Stimulated activated naive CD8-positive, alpha-beta T cell treated with anti-CD3 and anti-CD28 coated beads, Interleukin-15, amount 100 ng/mL, for 72 hours (primary cell): ENCODE data around the gene RXFP4.
"Not testable (repeated sequence)": the region's sequence is repeated elsewhere in the genome, so short reads cannot be mapped to it uniquely, and the experiment has no call there.

Source experiments
- ATAC-seq: fragments of 150-1000 bp; cut with Tn5 transposase; 2 replicates; pipeline ENCODE4 v1.10.0; 2021; ENCODE audit warnings: mild to moderate bottlenecking, moderate library complexity
- DNase-seq, 2 donors: peaks; one replicate each; pipeline ENCODE4 v3.0.0; 2021 to 2022
- H3K27ac Mint-ChIP-seq, 2 donors: one replicate each; pipeline ENCODE4 v1.8.0; 2022; ENCODE audit warnings: mild to moderate bottlenecking in 2 of 2, mixed read lengths in 2 of 2, moderate library complexity in 2 of 2
- H3K27me3 Mint-ChIP-seq: one replicate; pipeline ENCODE4 v1.8.0; 2022; ENCODE audit warnings: mixed read lengths
- H3K4me1 Mint-ChIP-seq: one replicate; pipeline ENCODE4 v1.8.0; 2022; ENCODE audit warnings: mild to moderate bottlenecking, mixed read lengths
- H3K4me3 Mint-ChIP-seq, 2 donors: one replicate each; pipeline ENCODE4 v1.8.0; 2022; ENCODE audit warnings: mild to moderate bottlenecking in 2 of 2, mixed read lengths in 2 of 2, moderate library complexity in 1 of 2
- H3K9me3 Mint-ChIP-seq, 2 donors: one replicate each; pipeline ENCODE4 v1.8.0; 2022; ENCODE audit warnings: mixed read lengths in 2 of 2

The RXFP4 gene

GRCh38 chr1:155913969-155914757 is 27.3 kb upstream of the RXFP4 start:
- Mint-ChIP-seq H3K27ac (peak overlapping the region in 1 of 2 donors; percentile 78), H3K4me1 (peaks cover 27% of the 10 kb centered on the region)

DNA sequence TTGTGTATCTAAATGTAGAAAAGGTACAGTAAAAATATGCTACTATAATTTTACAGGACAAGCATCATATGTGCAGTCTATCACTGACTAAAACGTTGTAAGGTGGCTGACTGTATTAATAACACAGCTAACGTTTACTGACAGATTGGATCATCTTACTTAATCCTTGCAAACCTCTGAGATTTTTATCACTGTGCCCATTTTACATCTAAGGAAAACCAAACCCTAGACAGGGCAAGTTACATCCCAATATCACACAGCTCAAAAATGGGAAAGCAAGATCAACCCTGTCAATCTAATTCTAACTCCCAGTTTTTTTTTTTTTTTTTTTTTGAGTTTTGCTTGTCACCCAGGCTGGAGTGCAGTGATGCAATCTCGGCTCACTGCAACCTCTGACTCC is 22.8 kb upstream of the RXFP4 start:
- H3K9me3 Mint-ChIP-seq: no peaks in the 10 kb centered on the region
- DNase-seq (no peak), ATAC-seq (no peak)
- H3K4me3 Mint-ChIP-seq: no peak overlapping the region
- no peak overlapping the region for H3K27ac Mint-ChIP-seq
- no peaks in the 10 kb centered on the region for H3K4me1 Mint-ChIP-seq
- H3K27me3 Mint-ChIP-seq: no peaks in the 10 kb centered on the region

More at GRCh38 chr1:155913969-155914757, 27.3 kb upstream of the RXFP4 start:
- ATAC-seq (no peak), DNase-seq (no peak)
- no peak overlapping the region for H3K4me3 Mint-ChIP-seq
- H3K9me3 Mint-ChIP-seq: no peaks in the 10 kb centered on the region
- H3K27me3 Mint-ChIP-seq: no peaks in the 10 kb centered on the region

- ATAC-seq: no peak
- no peaks in the 10 kb centered on the region for H3K9me3 Mint-ChIP-seq
- H3K27ac Mint-ChIP-seq: no peak overlapping the region
- no peaks in the 10 kb centered on the region for H3K4me1 Mint-ChIP-seq
- no peak overlapping the region for H3K4me3 Mint-ChIP-seq
- DNase-seq: no peak
- H3K27me3 Mint-ChIP-seq: no peaks in the 10 kb centered on the region
These were observed 21.6 kb upstream of the RXFP4 start for GRCh38 chr1:155919801-155920200.

DNA sequence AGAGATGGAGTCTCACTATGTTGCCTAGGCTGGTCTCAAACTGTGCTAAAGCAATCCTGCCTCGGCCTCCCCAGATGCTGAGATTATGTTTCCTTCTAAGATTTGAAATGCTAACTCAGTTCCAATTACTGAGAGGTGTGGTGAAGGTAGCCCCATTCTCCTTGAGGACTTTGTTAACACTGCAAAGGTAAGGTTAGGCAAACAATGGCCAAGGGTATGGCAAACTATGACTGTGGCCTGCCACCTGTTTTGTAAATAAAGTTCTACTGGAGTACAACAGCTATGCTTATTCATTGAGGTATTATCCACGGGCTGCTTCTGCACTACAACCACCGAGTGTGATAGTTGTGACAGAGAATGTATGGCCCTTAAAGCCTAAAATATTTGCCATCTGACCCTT is 20.7 kb upstream of the RXFP4 start:
- Mint-ChIP-seq H3K4me1 (no peaks in the 10 kb centered on the region), H3K4me3 (no peak overlapping the region), H3K9me3 (no peaks in the 10 kb centered on the region), H3K27me3 (no peaks in the 10 kb centered on the region), H3K27ac (no peak overlapping the region)
- ATAC-seq (no peak), DNase-seq (no peak)

DNA sequence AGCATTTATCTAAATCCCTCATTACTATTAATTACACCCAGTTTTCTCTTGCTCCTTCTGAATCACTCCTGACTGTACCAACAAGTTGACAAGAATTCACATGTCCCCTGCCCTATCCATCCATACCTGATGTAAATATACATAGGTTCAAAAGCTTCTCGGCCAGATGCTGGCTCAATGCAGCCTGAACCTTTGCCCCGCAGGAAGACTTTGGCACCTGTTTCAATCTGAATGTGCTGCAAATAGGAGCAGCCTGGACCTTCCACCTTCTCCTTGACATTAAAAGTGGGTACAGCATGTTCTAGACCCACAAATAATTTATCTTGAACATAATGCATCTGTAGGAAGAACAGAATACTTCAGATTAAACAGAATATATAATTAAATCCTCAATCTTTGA is 15.9 kb upstream of the RXFP4 start:
- Mint-ChIP-seq H3K27me3 (no peaks in the 10 kb centered on the region), H3K9me3 (no peaks in the 10 kb centered on the region), H3K4me1 (peaks cover 13% of the 10 kb centered on the region), H3K4me3 (no peak overlapping the region), H3K27ac (peak overlapping the region in 1 of 2 donors; percentile 24)
- DNase-seq: no peak
- no peak for ATAC-seq

DNA sequence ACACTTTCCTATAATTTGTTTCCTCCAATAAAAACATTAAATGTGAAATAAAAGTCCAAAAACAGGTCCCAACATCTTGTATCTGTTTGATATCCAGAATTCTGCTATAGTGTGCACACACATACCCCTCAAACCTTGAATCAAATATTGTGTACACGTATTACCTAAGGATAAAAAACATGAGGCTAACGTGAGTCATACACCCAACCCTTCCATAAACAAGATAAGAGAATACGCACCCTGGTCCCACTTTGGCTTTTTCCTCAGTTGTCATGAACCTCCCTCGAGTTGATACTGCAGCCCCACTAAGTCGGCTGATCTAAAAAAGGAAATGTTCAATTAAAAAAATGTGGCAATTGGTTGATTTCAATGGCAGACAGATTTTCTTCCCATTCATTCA is 12.4 kb upstream of the RXFP4 start:
- no peak overlapping the region for H3K27ac Mint-ChIP-seq
- H3K9me3 Mint-ChIP-seq: no peaks in the 10 kb centered on the region
- no peak overlapping the region for H3K4me3 Mint-ChIP-seq
- peaks cover 35% of the 10 kb centered on the region for H3K4me1 Mint-ChIP-seq
- no peak for ATAC-seq
- no peak for DNase-seq
- no peaks in the 10 kb centered on the region for H3K27me3 Mint-ChIP-seq

- peak overlapping the region; percentile 37 to 84 for H3K4me3 Mint-ChIP-seq
These were observed 10.7 kb upstream of the RXFP4 start for GRCh38 chr1:155930725-155931124.

GRCh38 chr1:155931332-155932038 is 10.0 kb upstream of the RXFP4 start:
- H3K4me3 Mint-ChIP-seq: peak overlapping the region in 1 of 2 donors; percentile 84
- H3K9me3 Mint-ChIP-seq: no peaks in the 10 kb centered on the region
- peaks cover 40% of the 10 kb centered on the region for H3K4me1 Mint-ChIP-seq
- peak overlapping the region; percentile 82 to 88 for H3K27ac Mint-ChIP-seq
- DNase-seq: no peak
- no peaks in the 10 kb centered on the region for H3K27me3 Mint-ChIP-seq
- ATAC-seq: no peak

More at GRCh38 chr1:155930725-155931124, 10.7 kb upstream of the RXFP4 start:
- H3K9me3 Mint-ChIP-seq, H3K27ac Mint-ChIP-seq, ATAC-seq, DNase-seq, H3K27me3 Mint-ChIP-seq: not testable (repeated sequence)
- H3K4me1 Mint-ChIP-seq: peaks cover 35% of the 10 kb centered on the region

GRCh38 chr1:155932081-155932480 is 9.4 kb upstream of the RXFP4 start:
- Mint-ChIP-seq H3K4me1 (peaks cover 40% of the 10 kb centered on the region), H3K4me3 (peak overlapping the region in 1 of 2 donors; percentile 37), H3K27ac (no peak overlapping the region), H3K27me3 (no peaks in the 10 kb centered on the region), H3K9me3 (no peaks in the 10 kb centered on the region)
- ATAC-seq (no peak), DNase-seq (no peak)

DNA sequence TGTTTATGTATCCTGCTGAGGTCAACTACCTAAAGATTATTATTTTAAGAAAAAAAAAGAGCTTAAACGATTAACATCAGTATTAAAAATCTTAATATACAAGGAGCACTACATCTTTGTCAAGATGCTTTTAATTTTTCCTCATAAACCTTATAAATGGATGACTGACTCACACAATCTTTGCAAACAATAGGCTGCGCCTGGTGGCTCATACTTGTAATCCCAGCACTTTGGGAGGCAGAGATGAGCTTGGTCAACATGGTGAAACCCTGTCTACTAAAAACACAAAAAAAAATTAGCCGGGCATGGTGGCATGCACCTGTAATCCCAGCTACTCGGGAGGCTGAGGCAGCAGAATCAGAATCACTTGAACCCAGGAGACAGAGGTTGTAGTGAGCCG is 9.0 kb upstream of the RXFP4 start:
- peak overlapping the region in 1 of 2 donors; percentile 37 for H3K4me3 Mint-ChIP-seq
- ATAC-seq (no peak), DNase-seq (no peak)
- H3K27ac Mint-ChIP-seq: peak overlapping the region in 1 of 2 donors; percentile 54
- no peaks in the 10 kb centered on the region for H3K9me3 Mint-ChIP-seq
- H3K4me1 Mint-ChIP-seq: peaks cover 40% of the 10 kb centered on the region
- H3K27me3 Mint-ChIP-seq: no peaks in the 10 kb centered on the region

DNA sequence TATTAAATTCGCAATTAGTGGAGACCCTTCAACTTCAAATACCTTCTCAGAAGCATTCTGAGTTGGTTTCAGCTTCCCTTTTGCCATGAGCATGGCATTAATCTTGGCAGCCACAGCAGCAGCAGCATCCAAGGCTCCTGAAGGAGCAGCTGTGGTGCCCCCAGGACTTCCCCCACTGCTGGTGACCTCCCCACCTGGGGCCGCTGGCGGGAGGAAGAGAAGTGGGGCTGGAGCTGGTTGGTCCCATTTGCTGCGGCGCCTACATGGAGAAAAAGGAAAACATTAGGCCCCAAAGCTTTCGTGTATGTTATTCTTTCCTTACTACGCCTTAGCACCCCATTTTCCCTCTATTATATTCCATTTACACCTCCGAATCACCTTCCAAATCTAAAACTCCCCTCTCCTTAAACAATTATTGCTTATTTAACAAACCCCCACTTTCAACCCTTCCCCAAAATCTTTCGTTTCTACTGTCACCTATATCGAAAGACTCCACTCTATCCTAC is 7.8 kb upstream of the RXFP4 start:
- H3K27ac Mint-ChIP-seq: no peak overlapping the region
- H3K4me3 Mint-ChIP-seq: no peak overlapping the region
- DNase-seq (no peak), ATAC-seq (no peak)
- H3K9me3 Mint-ChIP-seq: no peaks in the 10 kb centered on the region
- H3K27me3 Mint-ChIP-seq: no peaks in the 10 kb centered on the region
- H3K4me1 Mint-ChIP-seq: peaks cover 49% of the 10 kb centered on the region

GRCh38 chr1:155934097-155934935 is 7.1 kb upstream of the RXFP4 start, which contains the start of gene KHDC4:
Gene KHDC4, minus strand, starts transcription at chr1:155934413. Its CDS starts 40 bp downstream, at chr1:155934373.
- Mint-ChIP-seq H3K27ac (peak within 1 kb of the TSS in 1 of 2 donors; percentile 71), H3K27me3 (no peaks in the 10 kb centered on the region), H3K4me3 (no peak within 1 kb of the TSS), H3K9me3 (no peaks in the 10 kb centered on the region), H3K4me1 (peaks cover 51% of the 10 kb centered on the region)
- DNase-seq (peak; percentile 93 to 96), ATAC-seq (peak; percentile 97)

DNA sequence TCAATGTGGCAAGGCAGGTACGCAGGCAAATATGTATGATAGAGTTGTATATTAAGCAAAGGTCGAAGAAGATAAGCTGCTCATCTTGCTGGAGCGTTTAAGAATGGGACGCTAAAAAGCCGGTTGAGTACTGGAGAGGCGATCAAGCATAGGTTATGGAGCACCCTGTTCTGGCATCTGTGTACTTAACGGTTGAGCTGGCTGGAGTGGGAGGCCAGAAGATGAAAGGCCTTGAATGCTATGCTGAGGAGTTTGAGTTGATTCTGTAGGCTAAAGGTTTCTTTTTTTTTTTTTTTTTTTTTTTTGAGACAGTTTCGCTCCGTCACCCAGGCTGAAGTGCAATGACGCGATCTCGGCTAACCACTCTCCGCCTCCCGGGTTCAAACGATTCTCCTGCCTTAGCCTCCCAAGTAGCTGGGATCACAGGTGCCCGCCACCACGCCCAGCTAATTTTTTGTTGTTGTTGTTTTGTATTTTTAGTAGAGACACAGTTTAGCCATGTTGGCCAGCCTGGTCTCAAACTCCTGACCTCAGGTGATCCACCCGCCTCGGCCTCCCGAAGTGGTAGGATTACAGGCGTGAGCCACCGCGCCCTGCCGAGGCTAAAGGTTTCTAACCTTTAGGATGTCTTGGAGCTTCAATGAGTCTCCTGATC is 6.4 kb upstream of the RXFP4 start:
- peaks cover 51% of the 10 kb centered on the region for H3K4me1 Mint-ChIP-seq
- no peaks in the 10 kb centered on the region for H3K9me3 Mint-ChIP-seq
- DNase-seq: no peak
- peak overlapping the region in 1 of 2 donors; percentile 19 for H3K27ac Mint-ChIP-seq
- H3K4me3 Mint-ChIP-seq: no peak overlapping the region
- ATAC-seq: no peak
- H3K27me3 Mint-ChIP-seq: no peaks in the 10 kb centered on the region

DNA sequence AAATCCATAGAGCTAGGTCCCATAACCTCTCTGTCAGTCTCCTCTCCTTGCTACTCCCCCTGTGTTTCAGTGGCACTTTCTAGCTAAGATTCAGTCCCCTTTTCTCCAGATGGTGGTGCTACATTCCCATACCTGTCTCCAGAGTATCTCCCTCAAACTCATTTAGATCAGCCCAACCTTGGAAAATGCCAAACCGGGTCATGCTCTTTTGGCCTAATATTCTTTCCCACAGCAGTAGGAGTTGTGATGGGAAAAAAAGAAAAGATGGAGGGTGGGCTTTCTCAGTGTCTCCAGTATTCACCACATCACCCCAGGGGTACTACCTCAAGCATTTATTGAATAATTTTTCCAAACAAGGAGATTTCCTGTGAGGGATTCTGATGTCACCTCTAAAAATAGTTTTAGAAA is 3.2 kb upstream of the RXFP4 start:
- H3K9me3 Mint-ChIP-seq: no peaks in the 10 kb centered on the region
- peak; percentile 21 for ATAC-seq
- no peaks in the 10 kb centered on the region for H3K27me3 Mint-ChIP-seq
- no peak for DNase-seq
- peak overlapping the region; percentile 16 to 35 for H3K27ac Mint-ChIP-seq
- H3K4me3 Mint-ChIP-seq: no peak overlapping the region
- H3K4me1 Mint-ChIP-seq: peaks cover 59% of the 10 kb centered on the region

DNA sequence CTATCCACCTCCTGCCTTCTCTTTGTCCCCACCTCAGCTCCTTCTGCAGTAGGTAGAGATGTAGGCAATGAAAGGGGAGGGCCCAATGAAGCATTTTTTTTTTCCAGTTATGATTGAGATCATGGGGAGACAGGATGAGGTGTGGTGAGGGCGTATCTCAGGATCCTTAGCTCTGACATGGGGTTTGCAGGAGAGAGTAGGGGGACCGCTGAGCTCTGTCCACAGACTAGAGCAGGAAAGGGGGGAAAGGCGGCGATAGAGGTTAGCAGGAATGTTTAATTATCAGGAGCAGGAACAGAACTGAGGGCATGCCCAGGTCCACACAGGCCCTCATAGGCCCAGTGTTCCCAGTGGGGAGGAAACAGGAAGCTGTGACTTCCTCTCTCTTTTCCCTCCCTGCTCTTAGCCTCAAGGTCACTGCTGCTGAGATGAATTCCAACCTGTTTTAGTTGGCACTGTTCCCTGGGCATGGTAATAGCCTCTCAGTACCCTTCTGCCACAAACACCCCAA is 901 bp upstream of the RXFP4 start:
- Mint-ChIP-seq H3K27me3 (no peaks in the 10 kb centered on the region), H3K9me3 (no peaks in the 10 kb centered on the region), H3K4me3 (peak overlapping the region; percentile 34 to 51), H3K27ac (peak overlapping the region; percentile 94 to 97), H3K4me1 (peaks cover 79% of the 10 kb centered on the region)
- DNase-seq: no peak
- peak; percentile 55 for ATAC-seq
